AG09309 (cell line): Measurements from ENCODE around the gene ITPR2.
A peak's percentile ranks its signal among the peaks of the same experiment; 100 is the strongest.

Source experiments
- DNase-seq: peaks from one replicate; pipeline ENCODE4 v3.0.0-alpha.2; 2010; ENCODE audit warnings: low read depth
- H3K4me3 ChIP-seq: 2 replicates; pipeline ENCODE4 v1.5.1; 2011; ENCODE audit warnings: mild to moderate bottlenecking, low read depth, low read length, moderate library complexity; ENCODE audit not compliant: control insufficient read depth
- CTCF ChIP-seq: IDR thresholded peaks from 2 replicates; pipeline ENCODE4 v1.5.1; 2011; ENCODE audit warnings: mild to moderate bottlenecking, low read depth, low read length, inconsistent platforms; ENCODE audit not compliant: insufficient read depth, control insufficient read depth; ENCODE audit errors: missing control alignments

Gene ITPR2

GRCh38 chr12:26528943-26529342, 304.1 kb downstream of the ITPR2 start:
- no peak for TF ChIP-seq CTCF
- DNase-seq, result no peak
- no peak overlapping the region for H3K4me3 ChIP-seq

DNA sequence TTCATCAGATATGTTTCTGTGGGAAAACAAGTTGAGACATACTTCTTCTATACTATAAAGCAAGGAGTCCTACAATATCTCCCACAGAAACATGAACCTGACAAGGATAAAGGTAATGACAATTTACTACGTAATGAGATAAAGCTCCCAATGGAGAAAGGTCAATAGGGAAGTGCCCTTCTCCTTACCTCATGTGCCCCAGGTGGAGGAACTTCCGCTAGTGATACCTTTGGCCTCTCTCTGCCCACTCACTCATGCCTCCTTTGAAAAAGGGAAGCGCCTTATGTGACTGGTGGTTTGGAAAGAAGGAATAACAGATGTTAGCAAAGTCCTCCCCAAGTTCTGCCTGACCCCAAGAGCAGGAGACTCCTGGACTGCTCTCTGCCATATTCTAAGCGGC, 305.3 kb downstream of the ITPR2 start:
- no peak for TF ChIP-seq CTCF

DNA sequence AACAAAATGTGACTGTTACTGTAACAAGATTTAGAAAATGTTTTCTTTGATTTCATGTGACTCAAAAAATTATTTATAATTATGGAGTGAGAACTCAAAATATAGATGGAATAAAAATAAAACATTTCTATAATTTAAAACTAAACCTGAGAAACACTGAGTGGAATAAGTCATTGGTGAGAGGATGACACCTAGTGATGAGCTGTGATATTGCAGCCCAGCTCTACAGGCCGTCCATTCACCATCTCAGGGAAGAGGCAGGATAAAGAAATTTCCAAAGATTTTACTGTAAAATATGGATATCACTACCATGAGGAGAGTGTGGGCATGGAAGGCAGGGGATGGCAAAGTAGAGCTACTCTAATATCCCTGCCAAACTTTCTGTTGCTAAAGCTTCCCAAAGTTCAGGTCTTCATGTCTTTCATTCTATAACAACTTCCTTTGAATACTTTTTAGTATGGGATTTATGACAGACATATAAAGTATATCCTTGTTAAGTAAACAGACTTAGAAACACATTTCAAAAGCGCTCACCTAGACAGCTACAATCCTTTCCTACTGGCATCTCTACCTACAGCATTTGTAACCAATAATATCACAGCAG, 308.0 kb downstream of the ITPR2 start:
- H3K4me3 ChIP-seq, result no peak overlapping the region
- peak; percentile 58 for TF ChIP-seq CTCF
- no peak for DNase-seq

More for the DNA sequence above, 305.3 kb downstream of the ITPR2 start:
- H3K4me3 ChIP-seq, result no peak overlapping the region
- no peak for DNase-seq

- no peak for TF ChIP-seq CTCF
- DNase-seq, result peak; percentile 93
- no peak overlapping the region for H3K4me3 ChIP-seq
Measured at GRCh38 chr12:26523708-26524150, 309.3 kb downstream of the ITPR2 start.

- no peak for DNase-seq
- no peak for TF ChIP-seq CTCF
- H3K4me3 ChIP-seq, result no peak overlapping the region
Measured at GRCh38 chr12:26520869-26521268, 312.1 kb downstream of the ITPR2 start.

DNA sequence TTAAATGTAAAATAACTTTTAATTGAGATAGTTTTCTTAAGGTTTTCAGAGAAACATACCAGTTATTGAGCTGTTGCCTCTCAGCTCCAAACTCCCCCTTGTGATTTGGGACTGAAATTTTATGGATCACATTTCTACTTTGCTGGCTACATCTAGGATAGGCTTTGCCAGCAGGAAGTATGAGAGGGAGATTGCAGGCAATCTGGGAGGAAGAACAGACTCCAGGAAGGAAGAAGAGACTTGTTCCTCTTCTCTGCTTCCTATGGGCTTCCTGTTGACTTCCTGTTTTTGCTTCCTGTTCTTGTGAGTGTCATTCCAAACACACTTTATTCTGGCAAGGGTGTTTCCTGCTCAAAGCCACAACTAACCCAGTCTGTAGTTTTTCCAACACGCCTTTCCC, 312.9 kb downstream of the ITPR2 start:
- TF ChIP-seq CTCF, result no peak
- no peak overlapping the region for H3K4me3 ChIP-seq
- DNase-seq, result no peak
